Activated CD4-positive, alpha-beta T cell treated with anti-CD3 and anti-CD28 coated beads for 36 hours (primary cell): Measurements from ENCODE around the gene BRIP1. TPM values are rescaled to one million over a fixed set of nuclear protein-coding genes. Genes with fewer than 3 reads are reported as not detected.
"Not testable (repeated sequence)": the region's sequence is repeated elsewhere in the genome, so short reads cannot be mapped to it uniquely, and the experiment has no call there.

ENCODE experiments used
- ATAC-seq: fragments of 200-7000 bp; cut with Tn5 transposase; one replicate; pipeline ENCODE4 v1.10.0; 2021; ENCODE audit warnings: mild to moderate bottlenecking, moderate library complexity
- CTCF ChIA-PET: fragments of 350-600 bp; sonication (Branson Sonifier 250); formaldehyde crosslinking; loops from one replicate; lab custom pipeline; 2021; ENCODE audit warnings: antibody characterized with exemption; lab: Charles Lee
- POLR2A ChIA-PET: fragments of 350-600 bp; sonication (Branson Sonifier 250); formaldehyde crosslinking; loops from one replicate; lab custom pipeline; 2021; ENCODE audit warnings: antibody characterized with exemption, inconsistent platforms; lab: Charles Lee
- DNase-seq: peaks from one replicate; pipeline ENCODE4 v3.0.0-alpha.2; 2020
- H3K27ac Mint-ChIP-seq: one replicate; pipeline ENCODE4 v1.8.0; 2021; ENCODE audit warnings: mixed read lengths
- H3K27me3 Mint-ChIP-seq: one replicate; pipeline ENCODE4 v1.8.0; 2021; ENCODE audit warnings: mixed read lengths
- H3K36me3 Mint-ChIP-seq: one replicate; pipeline ENCODE4 v1.8.0; 2021; ENCODE audit warnings: low read depth, mixed read lengths
- H3K4me1 Mint-ChIP-seq: one replicate; pipeline ENCODE4 v1.8.0; 2021; ENCODE audit warnings: mixed read lengths
- H3K4me3 Mint-ChIP-seq: one replicate; pipeline ENCODE4 v1.8.0; 2021; ENCODE audit warnings: mild to moderate bottlenecking, moderate library complexity, mixed read lengths
- H3K9me3 Mint-ChIP-seq: one replicate; pipeline ENCODE4 v1.8.0; 2021; ENCODE audit warnings: low read depth, mixed read lengths
- intact Hi-C, 2 experiments: fragments of 100-400 bp; cut with DNase I in 1 of 2; cut with micrococcal nuclease in 1 of 2; formaldehyde crosslinking; loops; one replicate each; pipeline versions ENCODE4 v1.14.2 to v1.15.1; 2022 to 2024; cut with DNase I, micrococcal nuclease
- total RNA-seq, 2 experiments: library from RNA; stranded (reverse); gene quantifications; one replicate each; pipeline ENCODE4 v1.2.3, GENCODE V29; 2021

Gene BRIP1
- total RNA-seq, 2 experiments from 2014 or later = 15.4 to 16.2 TPM

DNA sequence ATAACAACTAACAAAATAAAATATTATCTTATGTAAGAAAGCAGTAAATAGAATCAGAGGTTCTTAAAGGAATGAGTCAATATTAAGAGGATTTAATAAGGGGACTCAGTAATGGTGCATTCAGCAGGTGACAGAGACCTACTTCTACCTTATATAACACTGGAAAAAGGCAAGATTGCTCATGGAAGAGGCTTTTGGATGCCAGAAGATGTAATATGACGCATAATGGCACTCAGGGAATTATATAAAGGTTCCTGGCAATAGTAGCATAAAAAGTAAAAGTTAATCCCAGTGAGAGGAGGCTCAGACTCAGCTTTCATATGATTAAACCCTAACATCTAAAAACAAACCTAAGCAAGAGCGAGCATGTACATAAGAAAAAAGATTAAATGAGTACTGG, 136.4 kb downstream of the BRIP1 start:
- Mint-ChIP-seq H3K4me3 (no peak overlapping the region), H3K36me3 (peaks cover 9% of the 10 kb centered on the region), H3K9me3 (no peaks in the 10 kb centered on the region), H3K4me1 (no peaks in the 10 kb centered on the region), H3K27me3 (no peaks in the 10 kb centered on the region), H3K27ac (no peak overlapping the region)
- intact Hi-C loops = no loop called here
- POLR2A ChIA-PET = no interaction called here
- no peak for DNase-seq
- ATAC-seq = no peak
- CTCF ChIA-PET = no interaction called here

DNA sequence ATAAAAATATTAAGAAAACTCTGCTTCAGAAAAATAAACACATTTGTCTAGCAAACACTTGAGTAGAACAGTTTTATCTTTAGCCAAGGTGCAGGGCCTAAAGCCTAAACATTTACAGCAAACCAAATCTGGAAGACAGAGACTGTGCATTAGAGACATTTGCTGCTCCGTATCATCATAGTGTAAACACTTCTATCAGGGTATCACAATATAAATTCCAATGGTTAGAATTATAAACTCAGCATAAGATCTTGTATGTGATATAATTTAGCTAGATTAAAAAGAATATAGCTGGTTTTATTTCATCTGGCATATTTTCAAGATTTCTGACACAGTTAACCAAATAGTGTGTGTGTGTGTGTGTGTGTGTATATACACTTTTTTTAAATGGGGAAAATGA, 138.6 kb downstream of the BRIP1 start:
- POLR2A ChIA-PET = interaction anchor here (0.8 kb wide), 1 partner anchor 47 kb away, joined by 3 read pairs; no protein-coding TSS in a partner anchor
- ATAC-seq (no peak), DNase-seq (no peak)
- CTCF ChIA-PET = no interaction called here
- no peaks in the 10 kb centered on the region for H3K9me3 Mint-ChIP-seq
- H3K36me3 Mint-ChIP-seq = peaks cover 9% of the 10 kb centered on the region
- H3K4me3 Mint-ChIP-seq = no peak overlapping the region
- no peaks in the 10 kb centered on the region for H3K4me1 Mint-ChIP-seq
- H3K27ac Mint-ChIP-seq = no peak overlapping the region
- no peaks in the 10 kb centered on the region for H3K27me3 Mint-ChIP-seq
- intact Hi-C loops = no loop called here

DNA sequence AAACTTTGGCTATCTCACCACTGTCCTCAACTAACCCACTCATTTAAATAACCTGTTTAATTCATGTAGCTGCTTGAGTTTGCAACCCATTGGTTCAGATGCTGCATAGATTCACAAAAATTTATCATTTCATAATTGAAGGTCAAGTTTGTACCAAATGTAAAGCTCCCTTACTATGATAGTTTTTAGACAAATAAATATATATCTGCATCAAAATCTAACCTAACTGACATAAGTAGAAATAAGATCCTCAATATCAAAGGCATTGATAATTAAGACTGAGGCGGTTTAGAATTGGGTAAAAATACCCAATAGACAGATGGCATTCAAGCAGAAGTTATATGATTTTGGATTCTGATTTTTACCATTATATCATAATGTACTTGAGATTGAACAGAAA, 139.4 kb downstream of the BRIP1 start:
- Mint-ChIP-seq H3K27ac (no peak overlapping the region), H3K4me1 (no peaks in the 10 kb centered on the region), H3K36me3 (peaks cover 7% of the 10 kb centered on the region), H3K4me3 (no peak overlapping the region), H3K9me3 (no peaks in the 10 kb centered on the region), H3K27me3 (no peaks in the 10 kb centered on the region)
- ChIA-PET CTCF (interaction anchor here (0.9 kb wide), 1 partner anchor 10 kb away, joined by 3 read pairs; no protein-coding TSS in a partner anchor), POLR2A (interaction anchor here (1.0 kb wide), 1 partner anchor 22 kb away, joined by 3 read pairs; no protein-coding TSS in a partner anchor)
- ATAC-seq = no peak
- intact Hi-C loops = no loop called here
- no peak for DNase-seq

DNA sequence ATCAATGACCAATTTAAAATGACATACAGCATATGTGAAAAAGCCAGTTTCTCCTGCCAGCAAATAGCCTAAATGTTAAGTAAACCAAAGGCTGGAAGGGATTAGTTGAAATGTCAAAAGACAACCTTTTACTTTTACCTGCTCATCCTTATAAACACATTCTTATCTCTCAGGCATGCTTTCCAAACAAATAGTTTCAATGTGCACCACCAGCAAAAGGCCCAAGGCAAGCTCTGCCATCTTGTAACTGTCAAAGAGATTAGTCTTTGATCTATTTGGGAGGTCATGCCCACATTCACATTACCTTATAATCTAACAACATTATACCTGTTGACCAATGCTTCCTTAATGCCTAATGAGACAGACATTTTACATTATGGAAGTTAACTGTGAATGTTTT, 140.1 kb downstream of the BRIP1 start:
- no peak for ATAC-seq
- Mint-ChIP-seq H3K36me3 (peaks cover 2% of the 10 kb centered on the region), H3K4me1 (no peaks in the 10 kb centered on the region), H3K27ac (no peak overlapping the region), H3K27me3 (no peaks in the 10 kb centered on the region), H3K4me3 (no peak overlapping the region), H3K9me3 (peaks cover 2% of the 10 kb centered on the region)
- ChIA-PET CTCF (interaction anchor here (0.9 kb wide), 1 partner anchor 9 kb away, joined by 3 read pairs; no protein-coding TSS in a partner anchor), POLR2A (interaction anchor here (1.0 kb wide), 1 partner anchor 21 kb away, joined by 3 read pairs; no protein-coding TSS in a partner anchor)
- intact Hi-C loops = no loop called here
- no peak for DNase-seq

DNA sequence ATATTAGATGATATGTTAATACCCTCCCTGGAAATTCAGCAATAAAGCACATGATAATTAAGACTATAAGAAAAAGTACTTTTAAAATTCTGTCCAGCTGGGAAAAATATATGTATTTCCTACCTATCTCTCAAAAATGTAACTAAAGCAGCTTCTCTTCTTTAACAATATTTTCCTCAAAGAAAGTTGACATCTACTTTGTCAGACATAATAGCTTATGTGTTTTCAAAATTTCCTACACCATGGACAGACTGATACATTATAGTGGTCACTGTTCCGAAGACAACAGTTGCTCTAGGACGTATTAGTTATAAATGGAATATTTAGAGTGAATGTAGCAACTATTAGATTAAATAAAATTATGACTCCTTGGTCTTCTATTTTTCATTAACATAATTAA, 140.9 kb downstream of the BRIP1 start:
- Mint-ChIP-seq H3K27ac (no peak overlapping the region), H3K36me3 (peaks cover 2% of the 10 kb centered on the region), H3K4me3 (no peak overlapping the region), H3K9me3 (peaks cover 7% of the 10 kb centered on the region), H3K4me1 (no peaks in the 10 kb centered on the region), H3K27me3 (no peaks in the 10 kb centered on the region)
- ATAC-seq = no peak
- ChIA-PET CTCF (interaction anchor here (0.8 kb wide), 1 partner anchor 17 kb away, joined by 3 read pairs; no protein-coding TSS in a partner anchor), POLR2A (no interaction called here)
- intact Hi-C loops = no loop called here
- DNase-seq = no peak

DNA sequence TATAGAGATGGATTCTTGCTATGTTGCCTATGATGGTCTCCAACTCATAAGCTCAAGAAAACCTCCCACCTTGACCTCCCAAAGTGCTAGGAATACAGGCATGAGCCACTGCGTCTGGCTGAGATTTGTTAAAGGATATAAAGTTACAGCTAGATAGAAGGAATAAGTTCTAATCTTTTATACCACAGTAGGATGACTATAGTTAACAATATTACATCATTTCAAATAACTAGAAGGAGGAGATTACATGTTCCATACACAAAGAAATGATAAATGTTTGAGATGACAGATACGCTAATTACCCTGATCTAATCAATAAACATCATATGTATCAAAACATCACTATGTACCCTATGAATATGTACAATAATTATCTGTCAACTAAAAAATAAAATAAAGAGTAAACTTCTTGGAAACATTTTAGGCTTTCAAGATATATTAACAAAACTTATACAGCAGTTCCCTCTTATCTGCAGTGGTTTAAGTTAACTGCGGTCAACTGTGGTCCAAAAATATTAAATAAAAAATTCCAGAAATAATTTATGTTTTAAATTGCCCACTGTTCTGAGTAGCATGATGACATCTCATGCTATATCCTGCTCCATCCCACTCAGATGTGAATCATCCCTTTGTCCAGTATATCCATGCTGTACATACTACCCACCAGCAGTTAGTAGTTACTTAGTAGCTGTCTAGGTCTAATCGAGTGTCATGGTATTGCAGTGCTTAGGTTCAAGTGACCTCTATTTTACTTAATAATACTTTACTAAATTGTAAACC, 143.1 kb downstream of the BRIP1 start:
- POLR2A ChIA-PET = no interaction called here
- intact Hi-C loops = no loop called here
- CTCF ChIA-PET = no interaction called here
- Mint-ChIP-seq H3K27me3 (no peaks in the 10 kb centered on the region), H3K27ac (no peak overlapping the region), H3K9me3 (peaks cover 12% of the 10 kb centered on the region), H3K4me1 (no peaks in the 10 kb centered on the region), H3K4me3 (no peak overlapping the region), H3K36me3 (peaks cover 6% of the 10 kb centered on the region)
- ATAC-seq = no peak
- no peak for DNase-seq

DNA sequence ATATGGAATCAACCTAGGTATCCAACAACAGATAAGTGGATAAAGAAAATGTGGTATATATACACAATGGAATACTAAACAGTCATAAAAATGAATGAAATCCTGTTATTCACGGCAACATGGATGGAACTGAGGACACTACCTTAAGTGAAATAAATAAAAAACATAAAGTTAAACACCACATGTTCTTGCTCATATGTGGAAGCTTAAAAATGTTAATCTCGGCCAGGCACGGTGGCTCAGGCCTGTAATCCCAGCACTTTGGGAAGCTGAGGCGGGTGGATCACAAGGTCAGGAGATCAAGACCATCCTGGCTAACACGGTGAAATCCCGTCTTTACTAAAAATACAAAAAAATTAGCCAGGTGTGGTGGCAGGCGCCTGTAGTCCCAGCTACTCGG, 144.1 kb downstream of the BRIP1 start:
- intact Hi-C loops, DNase-seq, H3K4me1 Mint-ChIP-seq, H3K36me3 Mint-ChIP-seq, H3K27ac Mint-ChIP-seq, POLR2A ChIA-PET, ATAC-seq, H3K4me3 Mint-ChIP-seq, H3K27me3 Mint-ChIP-seq: not testable (repeated sequence)
- CTCF ChIA-PET = interaction anchor here (0.6 kb wide), 1 partner anchor 292 kb away, joined by 4 read pairs; no protein-coding TSS in a partner anchor
- peaks cover 12% of the 10 kb centered on the region for H3K9me3 Mint-ChIP-seq

DNA sequence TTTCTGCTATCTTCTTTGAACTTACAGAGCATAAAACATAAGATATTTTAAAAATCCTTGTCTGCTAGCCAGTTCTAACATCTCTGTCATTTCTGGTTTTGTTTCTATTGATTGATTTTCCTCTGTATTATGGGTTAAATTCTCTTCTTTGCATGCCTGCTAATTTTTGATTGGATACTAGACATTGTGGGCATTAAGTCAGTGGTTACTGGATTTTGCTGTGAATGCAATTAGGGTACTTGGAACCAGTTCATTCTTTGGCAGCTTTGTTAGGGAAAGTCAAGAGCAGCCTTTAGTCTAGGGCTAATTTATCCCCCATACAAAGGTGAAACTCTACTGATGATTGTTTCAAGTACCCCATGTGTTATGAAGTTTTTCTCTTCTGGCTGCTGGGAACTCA, 145.3 kb downstream of the BRIP1 start:
- CTCF ChIA-PET = no interaction called here
- intact Hi-C loops = no loop called here
- Mint-ChIP-seq H3K4me1 (no peaks in the 10 kb centered on the region), H3K27ac (no peak overlapping the region), H3K9me3 (peaks cover 12% of the 10 kb centered on the region), H3K27me3 (no peaks in the 10 kb centered on the region), H3K36me3 (peaks cover 11% of the 10 kb centered on the region), H3K4me3 (no peak overlapping the region)
- ATAC-seq = no peak
- POLR2A ChIA-PET = no interaction called here
- DNase-seq = no peak

DNA sequence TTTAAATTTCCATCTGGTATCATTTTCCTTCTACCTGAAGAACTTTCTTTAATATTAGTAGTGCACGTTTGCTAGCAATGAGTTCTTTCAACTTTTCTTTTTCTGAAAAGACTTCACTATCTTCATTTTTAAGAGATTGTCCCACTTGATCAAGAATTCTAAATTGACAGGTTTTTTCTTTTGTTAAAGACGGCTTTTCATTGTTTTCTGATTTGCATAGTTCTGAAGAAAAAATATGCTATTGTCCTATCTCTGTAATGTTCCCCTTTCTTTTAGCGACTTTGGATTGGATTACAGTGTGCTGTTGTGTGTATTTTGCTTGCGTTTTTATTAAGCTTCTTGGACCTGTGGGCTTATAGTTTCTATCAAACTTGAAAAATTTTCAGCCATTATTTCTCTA, 146.0 kb downstream of the BRIP1 start:
- peaks cover 11% of the 10 kb centered on the region for H3K36me3 Mint-ChIP-seq
- no peak for ATAC-seq
- no peaks in the 10 kb centered on the region for H3K27me3 Mint-ChIP-seq
- peaks cover 12% of the 10 kb centered on the region for H3K9me3 Mint-ChIP-seq
- intact Hi-C loops = no loop called here
- no peak overlapping the region for H3K4me3 Mint-ChIP-seq
- no peaks in the 10 kb centered on the region for H3K4me1 Mint-ChIP-seq
- CTCF ChIA-PET = no interaction called here
- POLR2A ChIA-PET = no interaction called here
- H3K27ac Mint-ChIP-seq = no peak overlapping the region
- DNase-seq = no peak

DNA sequence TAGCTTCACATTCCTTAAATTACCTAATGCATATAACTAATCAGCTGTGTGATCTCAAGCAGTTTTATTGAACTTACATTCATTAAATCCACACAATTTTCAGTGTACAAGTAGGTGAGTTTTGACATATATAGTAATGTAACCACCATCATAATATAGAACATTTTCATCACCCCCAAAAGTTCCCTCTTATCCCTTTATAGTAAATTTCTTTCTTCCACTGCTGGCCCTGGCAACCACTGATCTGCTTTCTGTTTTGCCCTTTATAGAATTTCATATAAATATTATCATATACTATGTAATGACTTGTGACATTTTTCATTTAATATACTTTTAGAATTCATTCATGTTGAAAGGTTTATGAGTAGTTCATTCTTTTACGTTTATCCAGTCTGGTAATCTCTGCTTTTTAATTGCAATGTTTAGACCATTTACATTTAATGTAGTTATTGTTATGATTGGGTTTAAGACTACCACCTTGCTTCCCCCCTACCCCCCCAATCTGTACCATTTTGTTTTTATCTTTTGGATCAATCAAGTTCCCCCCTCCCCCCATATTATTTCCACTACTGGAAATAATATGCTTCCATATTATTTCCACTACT, 147.0 kb downstream of the BRIP1 start:
- H3K27ac Mint-ChIP-seq = no peak overlapping the region
- intact Hi-C loops = no loop called here
- no peaks in the 10 kb centered on the region for H3K4me1 Mint-ChIP-seq
- H3K27me3 Mint-ChIP-seq = no peaks in the 10 kb centered on the region
- DNase-seq (no peak), ATAC-seq (no peak)
- ChIA-PET POLR2A (no interaction called here), CTCF (no interaction called here)
- no peak overlapping the region for H3K4me3 Mint-ChIP-seq
- H3K9me3 Mint-ChIP-seq = peaks cover 12% of the 10 kb centered on the region
- peaks cover 12% of the 10 kb centered on the region for H3K36me3 Mint-ChIP-seq

DNA sequence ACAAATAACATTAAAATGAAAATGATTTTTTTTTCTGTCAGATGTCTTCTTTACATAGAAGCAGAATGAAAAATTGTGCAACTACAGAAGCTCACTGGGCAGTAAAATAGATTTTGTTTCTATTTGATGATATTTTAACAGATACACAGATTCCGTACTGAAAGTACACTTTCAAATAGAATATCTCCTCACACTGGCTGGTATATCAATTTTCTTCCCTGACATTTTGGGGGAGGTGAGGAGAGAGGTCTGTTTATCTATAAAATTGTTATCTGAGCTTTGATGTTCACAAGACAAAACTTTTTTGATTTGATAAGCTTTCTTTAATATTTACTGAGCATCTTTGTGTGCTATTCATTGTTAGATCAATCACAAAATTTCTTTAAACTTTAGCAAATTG, 148.0 kb downstream of the BRIP1 start:
- ChIA-PET POLR2A (no interaction called here), CTCF (no interaction called here)
- Mint-ChIP-seq H3K27ac (no peak overlapping the region), H3K4me1 (no peaks in the 10 kb centered on the region), H3K4me3 (no peak overlapping the region), H3K9me3 (peaks cover 12% of the 10 kb centered on the region), H3K36me3 (peaks cover 15% of the 10 kb centered on the region), H3K27me3 (no peaks in the 10 kb centered on the region)
- intact Hi-C loops = no loop called here
- ATAC-seq (no peak), DNase-seq (no peak)

DNA sequence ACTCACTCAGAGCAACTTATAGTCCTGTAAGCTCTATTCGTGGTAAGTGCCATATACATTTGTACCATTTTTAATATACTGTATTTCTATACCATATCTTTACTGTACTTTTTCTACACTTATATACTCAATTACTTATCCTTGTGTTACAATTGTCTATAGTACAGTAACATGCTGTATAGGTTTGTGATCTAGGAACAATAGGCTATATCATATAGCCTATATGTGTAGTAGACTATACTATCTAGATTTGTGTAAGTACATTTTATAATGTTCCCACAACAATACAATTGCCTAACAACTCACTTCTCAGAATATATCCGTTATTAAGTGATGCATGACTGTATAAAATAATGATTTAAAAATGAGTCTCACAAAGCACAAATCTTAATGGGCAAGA, 149.0 kb downstream of the BRIP1 start:
- ChIA-PET POLR2A (no interaction called here), CTCF (interaction anchor here (0.6 to 0.9 kb wide), 2 partner anchors 10 to 565 kb away, joined by 3 to 4 read pairs; no protein-coding TSS in a partner anchor)
- Mint-ChIP-seq H3K27ac (no peak overlapping the region), H3K4me3 (no peak overlapping the region), H3K9me3 (peaks cover 12% of the 10 kb centered on the region), H3K4me1 (no peaks in the 10 kb centered on the region), H3K36me3 (peaks cover 20% of the 10 kb centered on the region), H3K27me3 (no peaks in the 10 kb centered on the region)
- intact Hi-C loops = no loop called here
- no peak for DNase-seq
- no peak for ATAC-seq
